ENCODE measurements around the gene INPP5D.

DNA sequence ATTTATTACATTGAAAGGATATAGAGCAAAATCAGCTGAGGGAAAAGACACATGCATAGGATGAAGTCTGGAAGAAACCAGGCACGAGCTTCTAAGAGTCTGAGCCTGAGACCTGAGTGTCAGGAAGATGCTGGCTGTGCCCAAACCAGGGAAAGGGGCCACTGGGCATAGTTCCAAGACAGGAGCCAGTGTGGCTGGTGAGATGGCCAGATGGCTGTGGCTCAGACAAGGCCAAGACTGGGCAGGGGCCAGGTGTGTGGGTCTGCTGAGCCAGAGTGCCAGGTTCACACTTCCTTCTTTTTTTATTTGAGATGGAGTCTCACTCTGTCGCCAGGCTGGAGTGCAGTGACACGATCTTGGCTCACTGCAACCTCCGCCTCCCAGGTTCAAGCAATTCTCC lies 95.9 kb downstream of the INPP5D start:
- TF ChIP-seq, protein P1, sequence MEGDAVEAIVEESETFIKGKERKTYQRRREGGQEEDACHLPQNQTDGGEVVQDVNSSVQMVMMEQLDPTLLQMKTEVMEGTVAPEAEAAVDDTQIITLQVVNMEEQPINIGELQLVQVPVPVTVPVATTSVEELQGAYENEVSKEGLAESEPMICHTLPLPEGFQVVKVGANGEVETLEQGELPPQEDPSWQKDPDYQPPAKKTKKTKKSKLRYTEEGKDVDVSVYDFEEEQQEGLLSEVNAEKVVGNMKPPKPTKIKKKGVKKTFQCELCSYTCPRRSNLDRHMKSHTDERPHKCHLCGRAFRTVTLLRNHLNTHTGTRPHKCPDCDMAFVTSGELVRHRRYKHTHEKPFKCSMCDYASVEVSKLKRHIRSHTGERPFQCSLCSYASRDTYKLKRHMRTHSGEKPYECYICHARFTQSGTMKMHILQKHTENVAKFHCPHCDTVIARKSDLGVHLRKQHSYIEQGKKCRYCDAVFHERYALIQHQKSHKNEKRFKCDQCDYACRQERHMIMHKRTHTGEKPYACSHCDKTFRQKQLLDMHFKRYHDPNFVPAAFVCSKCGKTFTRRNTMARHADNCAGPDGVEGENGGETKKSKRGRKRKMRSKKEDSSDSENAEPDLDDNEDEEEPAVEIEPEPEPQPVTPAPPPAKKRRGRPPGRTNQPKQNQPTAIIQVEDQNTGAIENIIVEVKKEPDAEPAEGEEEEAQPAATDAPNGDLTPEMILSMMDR (IDR thresholded peaks at IDR 0.05; ENCODE audit: low read depth, low read length, poor library complexity, severe bottlenecking), result no peak
- TF ChIP-seq EZH2phosphoT487 (IDR thresholded peaks at IDR 0.05; ENCODE audit: borderline replicate concordance, low read length), result no peak

Data from DOHH2 (cell line).